Rectal smooth muscle tissue (tissue), 1 donor: ENCODE data around the gene P3H2.

Experiments
- H3K27ac ChIP-seq: one replicate; pipeline ENCODE4 v1.7.0; 2013; ENCODE audit warnings: low read depth, low read length, inconsistent platforms
- H3K27me3 ChIP-seq: one replicate; pipeline ENCODE4 v1.7.0; 2013; ENCODE audit warnings: low read length; ENCODE audit not compliant: control insufficient read depth, insufficient read depth
- H3K36me3 ChIP-seq: one replicate; pipeline ENCODE4 v1.7.0; 2013; ENCODE audit warnings: low read length; ENCODE audit not compliant: control insufficient read depth, insufficient read depth
- H3K4me1 ChIP-seq: one replicate; pipeline ENCODE4 v1.7.0; 2013; ENCODE audit warnings: low read length; ENCODE audit not compliant: control insufficient read depth, insufficient read depth
- H3K4me3 ChIP-seq: one replicate; pipeline ENCODE4 v1.7.0; 2013; ENCODE audit warnings: low read length
- H3K9ac ChIP-seq: one replicate; pipeline ENCODE4 v1.7.0; 2013; ENCODE audit warnings: low read length

Gene P3H2

GRCh38 chr3:189936201-189936945, 184.3 kb downstream of the P3H2 start:
- Histone ChIP-seq H3K27me3 (no peaks in the 10 kb centered on the region), H3K27ac (no peak overlapping the region), H3K4me3 (no peak overlapping the region), H3K36me3 (no peaks in the 10 kb centered on the region), H3K9ac (no peak overlapping the region), H3K4me1 (no peaks in the 10 kb centered on the region)

- Histone ChIP-seq H3K9ac (no peak overlapping the region), H3K4me3 (no peak overlapping the region), H3K4me1 (no peaks in the 10 kb centered on the region), H3K27me3 (no peaks in the 10 kb centered on the region), H3K36me3 (no peaks in the 10 kb centered on the region), H3K27ac (no peak overlapping the region)
Measured at GRCh38 chr3:189927975-189928895, 192.5 kb downstream of the P3H2 start.

- no peak overlapping the region for H3K9ac ChIP-seq
- H3K4me3 ChIP-seq: no peak overlapping the region
- H3K27me3 ChIP-seq: no peaks in the 10 kb centered on the region
- no peaks in the 10 kb centered on the region for H3K4me1 ChIP-seq
- no peak overlapping the region for H3K27ac ChIP-seq
- no peaks in the 10 kb centered on the region for H3K36me3 ChIP-seq
Measured at GRCh38 chr3:189921770-189922169, 198.9 kb downstream of the P3H2 start.

GRCh38 chr3:189914799-189915198, 205.9 kb downstream of the P3H2 start:
- H3K9ac ChIP-seq: no peak overlapping the region
- H3K36me3 ChIP-seq: no peaks in the 10 kb centered on the region
- no peak overlapping the region for H3K4me3 ChIP-seq
- no peaks in the 10 kb centered on the region for H3K27me3 ChIP-seq
- no peaks in the 10 kb centered on the region for H3K4me1 ChIP-seq
- H3K27ac ChIP-seq: no peak overlapping the region

GRCh38 chr3:189911001-189911400, 209.7 kb downstream of the P3H2 start:
- no peaks in the 10 kb centered on the region for H3K36me3 ChIP-seq
- no peak overlapping the region for H3K9ac ChIP-seq
- no peak overlapping the region for H3K4me3 ChIP-seq
- H3K4me1 ChIP-seq: no peaks in the 10 kb centered on the region
- H3K27me3 ChIP-seq: no peaks in the 10 kb centered on the region
- H3K27ac ChIP-seq: no peak overlapping the region

- no peak overlapping the region for H3K27ac ChIP-seq
- no peak overlapping the region for H3K4me3 ChIP-seq
- H3K4me1 ChIP-seq: no peaks in the 10 kb centered on the region
- no peaks in the 10 kb centered on the region for H3K36me3 ChIP-seq
- no peaks in the 10 kb centered on the region for H3K27me3 ChIP-seq
- H3K9ac ChIP-seq: no peak overlapping the region
Measured at GRCh38 chr3:189909573-189909972, 211.1 kb downstream of the P3H2 start.

GRCh38 chr3:189909139-189909538, 211.6 kb downstream of the P3H2 start:
- H3K27me3 ChIP-seq: no peaks in the 10 kb centered on the region
- H3K4me3 ChIP-seq: no peak overlapping the region
- H3K36me3 ChIP-seq: no peaks in the 10 kb centered on the region
- H3K27ac ChIP-seq: no peak overlapping the region
- no peaks in the 10 kb centered on the region for H3K4me1 ChIP-seq
- H3K9ac ChIP-seq: no peak overlapping the region

- Histone ChIP-seq H3K4me3 (no peak overlapping the region), H3K4me1 (no peaks in the 10 kb centered on the region), H3K27me3 (no peaks in the 10 kb centered on the region), H3K9ac (no peak overlapping the region), H3K27ac (no peak overlapping the region), H3K36me3 (no peaks in the 10 kb centered on the region)
Measured at GRCh38 chr3:189908646-189909045, 212.1 kb downstream of the P3H2 start.

- Histone ChIP-seq H3K27ac (no peak overlapping the region), H3K36me3 (no peaks in the 10 kb centered on the region), H3K9ac (no peak overlapping the region), H3K4me3 (no peak overlapping the region), H3K27me3 (no peaks in the 10 kb centered on the region), H3K4me1 (no peaks in the 10 kb centered on the region)
Measured at GRCh38 chr3:189907803-189908202, 212.9 kb downstream of the P3H2 start.
